ENCODE measurements around the gene MPO. TPM values are rescaled to one million over a fixed set of nuclear protein-coding genes. Genes with fewer than 3 reads are reported as not detected.

The MPO gene
- total and polyA plus RNA-seq, 9 of the 15 experiments (the other 6 are each of a cell fraction or from before 2014, with no cell fraction given) = 0.04 to 0.47 (median 0.39) TPM; not detected in 6

GRCh38 chr17:58229384-58229783 is 51.4 kb downstream of the MPO start:
- no peak for FAIRE-seq
- Histone ChIP-seq H3K4me1 (replicated peaks in 1 of 2; ENCODE audit: control insufficient read depth in 2 of 2, insufficient read depth in 2 of 2, low read length in 2 of 2) (peaks cover 0 to 15% of the 10 kb centered on the region in 2 experiments; a peak in 4 of 5 replicates), H2AFZ (ENCODE audit: low read depth, low read length) (no peak overlapping the region), H3K36me3 (ENCODE audit: control insufficient read depth, insufficient read depth, low read length) (no peaks in the 10 kb centered on the region), H3K79me2 (ENCODE audit: control insufficient read depth, insufficient read depth, low read length) (no peaks in the 10 kb centered on the region), H3K4me3 (no peak overlapping the region), H3K27me3 (ENCODE audit: control insufficient read depth in 2 of 2, insufficient read depth in 2 of 2, low read length in 2 of 2) (peaks cover 0 to 5% of the 10 kb centered on the region in 2 experiments; a peak in 1 of 5 replicates), H3K9ac (ENCODE audit: insufficient read depth in 1 of 2, low read depth in 2 of 2, low read length in 2 of 2) (no peak overlapping the region), H4K20me1 (replicated peaks; ENCODE audit: control insufficient read depth, insufficient read depth, low read length) (no peaks in the 10 kb centered on the region), H3K27ac (ENCODE audit: extremely low read depth, low read depth, low read length) (no peak overlapping the region), H3K9me1 (ENCODE audit: control insufficient read depth, insufficient read depth, low read length) (no peaks in the 10 kb centered on the region), H3K4me2 (ENCODE audit: insufficient read depth, low read length) (no peak overlapping the region), H3K9me3 (replicated peaks; ENCODE audit: control insufficient read depth, insufficient read depth, low read depth, low read length) (no peaks in the 10 kb centered on the region)
- in situ Hi-C loops (cut with MboI) = no loop called here
- no peak for DNase-seq (ENCODE audit: extremely low read depth in 1 of 4, low spot score in 3 of 4)
- intact Hi-C loops (cut with micrococcal nuclease) = no loop called here
- no TSS peak for BruUV-seq (replicated peaks)
- ChIA-PET POLR2A (interaction anchor here (0.7 to 1.4 kb wide), 3 partner anchors 9 to 134 kb away, joined by 3 to 4 read pairs (median 4); partner anchors contain the start of genes LPO and MKS1), CTCF (ENCODE audit: low intra/inter-chr PET ratio) (no interaction called here)
- WGBS (ENCODE audit: insufficient coverage, low coverage, missing lambda C conversion rate) = 38% methylated on average over 1 of the region's 1 CpG
- ATAC-seq = no peak
- no peak for TF ChIP-seq DACH1 (IDR thresholded peaks at IDR 0.05; ENCODE audit: partially characterized antibody)

DNA sequence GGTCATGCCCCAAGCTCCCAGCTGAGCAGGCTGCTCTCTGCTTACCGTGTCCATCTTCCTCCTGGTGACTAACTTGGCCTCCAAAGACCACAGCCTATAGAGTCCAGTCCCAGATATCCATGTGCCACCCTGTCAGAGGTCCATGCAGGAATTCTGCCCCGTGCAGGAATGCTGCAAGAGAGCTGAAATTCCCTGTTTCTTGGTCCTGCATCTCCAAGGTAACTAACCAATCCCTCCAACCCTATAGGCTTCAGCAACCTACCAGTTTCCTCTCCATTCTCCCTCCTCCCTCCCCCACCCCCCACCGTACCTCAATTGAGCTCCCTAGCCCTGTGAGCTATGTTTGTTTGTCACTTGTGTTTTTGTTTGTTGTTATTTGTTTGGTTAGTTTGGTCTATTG is 52.1 kb downstream of the MPO start:
- in situ Hi-C loops (cut with MboI) = no loop called here
- ChIA-PET CTCF (ENCODE audit: low intra/inter-chr PET ratio) (no interaction called here), POLR2A (interaction anchor here (0.6 to 1.4 kb wide), 4 partner anchors 8 to 29 kb away, joined by 3 to 4 read pairs (median 4); partner anchors contain the start of genes LPO and MKS1)

More for the DNA sequence above, 52.1 kb downstream of the MPO start:
- Histone ChIP-seq H3K9me3 (replicated peaks; ENCODE audit: control insufficient read depth, insufficient read depth, low read depth, low read length) (no peaks in the 10 kb centered on the region), H3K27me3 (ENCODE audit: control insufficient read depth in 2 of 2, insufficient read depth in 2 of 2, low read length in 2 of 2) (peaks cover 0 to 5% of the 10 kb centered on the region in 2 experiments; a peak in 1 of 5 replicates), H3K9me1 (ENCODE audit: control insufficient read depth, insufficient read depth, low read length) (no peaks in the 10 kb centered on the region), H3K9ac (ENCODE audit: insufficient read depth in 1 of 2, low read depth in 2 of 2, low read length in 2 of 2) (no peak overlapping the region), H4K20me1 (replicated peaks; ENCODE audit: control insufficient read depth, insufficient read depth, low read length) (no peaks in the 10 kb centered on the region), H3K79me2 (ENCODE audit: control insufficient read depth, insufficient read depth, low read length) (no peaks in the 10 kb centered on the region), H3K4me2 (ENCODE audit: insufficient read depth, low read length) (no peak overlapping the region), H2AFZ (ENCODE audit: low read depth, low read length) (no peak overlapping the region), H3K4me1 (replicated peaks in 1 of 2; ENCODE audit: control insufficient read depth in 2 of 2, insufficient read depth in 2 of 2, low read length in 2 of 2) (peaks cover 0 to 20% of the 10 kb centered on the region in 2 experiments; a peak in 4 of 5 replicates), H3K4me3 (no peak overlapping the region), H3K36me3 (ENCODE audit: control insufficient read depth, insufficient read depth, low read length) (no peaks in the 10 kb centered on the region), H3K27ac (ENCODE audit: extremely low read depth, low read depth, low read length) (no peak overlapping the region)
- DNase-seq (ENCODE audit: extremely low read depth in 1 of 4, low spot score in 3 of 4) (no peak), FAIRE-seq (no peak), ATAC-seq (no peak)
- TF ChIP-seq HSF4 (CRISPR knock-in tag; IDR thresholded peaks at IDR 0.05; ENCODE audit: borderline replicate concordance) = no peak
- no peak for TF ChIP-seq GABPB2 (CRISPR knock-in tag; conservative IDR thresholded peaks at IDR 0.05)
- TF ChIP-seq, protein P1, sequence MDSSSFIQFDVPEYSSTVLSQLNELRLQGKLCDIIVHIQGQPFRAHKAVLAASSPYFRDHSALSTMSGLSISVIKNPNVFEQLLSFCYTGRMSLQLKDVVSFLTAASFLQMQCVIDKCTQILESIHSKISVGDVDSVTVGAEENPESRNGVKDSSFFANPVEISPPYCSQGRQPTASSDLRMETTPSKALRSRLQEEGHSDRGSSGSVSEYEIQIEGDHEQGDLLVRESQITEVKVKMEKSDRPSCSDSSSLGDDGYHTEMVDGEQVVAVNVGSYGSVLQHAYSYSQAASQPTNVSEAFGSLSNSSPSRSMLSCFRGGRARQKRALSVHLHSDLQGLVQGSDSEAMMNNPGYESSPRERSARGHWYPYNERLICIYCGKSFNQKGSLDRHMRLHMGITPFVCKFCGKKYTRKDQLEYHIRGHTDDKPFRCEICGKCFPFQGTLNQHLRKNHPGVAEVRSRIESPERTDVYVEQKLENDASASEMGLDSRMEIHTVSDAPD (CRISPR knock-in tag; IDR thresholded peaks at IDR 0.05) = no peak
- TF ChIP-seq ZNF316 (IDR thresholded peaks at IDR 0.05) = no peak
- no peak for TF ChIP-seq ZNF444 (CRISPR knock-in tag; IDR thresholded peaks at IDR 0.05)
- no peak for TF ChIP-seq NCOA1 (IDR thresholded peaks at IDR 0.05; ENCODE audit: low read depth)
- no peak for TF ChIP-seq ZNF584 (CRISPR knock-in tag; IDR thresholded peaks at IDR 0.05; ENCODE audit: low read depth)
- TF ChIP-seq GTF2A2 (tag; IDR thresholded peaks at IDR 0.05) = no peak
- no peak for TF ChIP-seq PTBP1 (IDR thresholded peaks at IDR 0.05; ENCODE audit: low read depth, low read length)
- no peak for TF ChIP-seq HDAC1 (IDR thresholded peaks at IDR 0.05)
- TF ChIP-seq ZNF140 (CRISPR knock-in tag; IDR thresholded peaks at IDR 0.05) = no peak
- no peak for TF ChIP-seq POLR2B (IDR thresholded peaks at IDR 0.05; ENCODE audit: low read depth, partially characterized antibody)
- TF ChIP-seq KAT8 (IDR thresholded peaks at IDR 0.05; ENCODE audit: low read depth) = no peak
- no peak for TF ChIP-seq EGR1 (conservative IDR thresholded peaks at IDR 0.05)
- BruUV-seq (replicated peaks) = no TSS peak
- intact Hi-C loops (cut with micrococcal nuclease) = no loop called here
- WGBS (ENCODE audit: insufficient coverage, low coverage, missing lambda C conversion rate) = 8% methylated on average over 2 of the region's 3 CpGs
